ENCODE results near the gene KLHDC7B. TPM values are rescaled to one million over a fixed set of nuclear protein-coding genes. Genes with fewer than 3 reads are reported as not detected.
A peak's percentile ranks its signal among the peaks of the same experiment; 100 is the strongest.

KLHDC7B gene
- total and polyA plus RNA-seq, 2 of the 13 experiments (the other 11 are each of a cell fraction or from before 2014, with no cell fraction given): 0.11 TPM; not detected in 1

DNA sequence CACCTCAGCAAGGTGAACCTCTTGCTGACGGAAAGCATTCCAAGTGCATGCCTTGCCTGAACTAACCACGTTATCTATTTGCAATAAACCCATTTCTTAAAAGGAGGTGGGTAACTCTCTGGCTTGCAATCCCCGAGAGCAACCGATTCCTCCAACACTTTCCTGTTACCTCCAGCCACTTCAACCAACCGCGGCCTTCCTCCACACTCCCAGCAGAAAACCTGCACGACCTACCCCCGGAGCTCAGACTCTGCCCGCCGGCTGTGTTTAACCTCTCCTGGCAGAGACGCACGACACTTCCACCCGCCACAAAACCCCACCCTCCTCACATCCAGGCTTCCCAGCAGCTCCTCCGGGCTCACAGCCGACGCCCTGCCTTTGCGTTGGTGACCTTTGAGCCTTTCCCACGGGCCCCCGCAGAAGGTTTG lies 21.0 kb upstream of the KLHDC7B start (continued):
- TF ChIP-seq SPEN (CRISPR knock-in tag; IDR thresholded peaks at IDR 0.05; ENCODE audit: low read depth) (no peak), NFE2 (CRISPR knock-in tag; IDR thresholded peaks at IDR 0.05) (no peak), HNF4A (CRISPR knock-in tag; IDR thresholded peaks at IDR 0.05) (peak; percentile 74; the same call in 1 of the 2 replicates), ZNF432 (CRISPR knock-in tag; IDR thresholded peaks at IDR 0.05; ENCODE audit: borderline replicate concordance) (no peak), RBFOX2 (IDR thresholded peaks at IDR 0.05; ENCODE audit: low read depth, low read length) (no peak), AGO2 (optimal IDR thresholded peaks at IDR 0.05; ENCODE audit: low read depth, low read length) (no peak), ZNF557 (CRISPR knock-in tag; IDR thresholded peaks at IDR 0.05) (0 out of 2 replicates have a peak, but pooled peaks have one; percentile 8), RORA (CRISPR knock-in tag; IDR thresholded peaks at IDR 0.05) (no peak), ZNF883 (CRISPR knock-in tag; IDR thresholded peaks at IDR 0.05; ENCODE audit: not compliant biosample characterization) (no peak), NR2F6 (IDR thresholded peaks at IDR 0.05) (0 out of 2 replicates have a peak, but pooled peaks have one; percentile 12), NR2F6 (CRISPR knock-in tag; IDR thresholded peaks at IDR 0.05) (no peak; the same call in 1 of the 2 replicates), HOXA7 (CRISPR knock-in tag; IDR thresholded peaks at IDR 0.05) (no peak), PLRG1 (conservative IDR thresholded peaks at IDR 0.05) (no peak), ZNF737 (CRISPR knock-in tag; IDR thresholded peaks at IDR 0.05; ENCODE audit: borderline replicate concordance) (no peak), IRX3 (CRISPR knock-in tag; IDR thresholded peaks at IDR 0.05; ENCODE audit: borderline replicate concordance, low read depth) (no peak), STAG1 (CRISPR knock-in tag; IDR thresholded peaks at IDR 0.05) (no peak), ZNF20 (CRISPR knock-in tag; IDR thresholded peaks at IDR 0.05) (no peak), KLF9 (CRISPR knock-in tag; IDR thresholded peaks at IDR 0.05; ENCODE audit: low read depth) (no peak), POLR2AphosphoS2 (IDR thresholded peaks at IDR 0.05; ENCODE audit: low read depth, low read length) (no peak), TBL1XR1 (IDR thresholded peaks at IDR 0.05; ENCODE audit: borderline replicate concordance, low read length, partially characterized antibody) (no peak), ZSCAN30 (CRISPR knock-in tag; IDR thresholded peaks at IDR 0.05) (no peak)
- TF ChIP-seq, protein P1, sequence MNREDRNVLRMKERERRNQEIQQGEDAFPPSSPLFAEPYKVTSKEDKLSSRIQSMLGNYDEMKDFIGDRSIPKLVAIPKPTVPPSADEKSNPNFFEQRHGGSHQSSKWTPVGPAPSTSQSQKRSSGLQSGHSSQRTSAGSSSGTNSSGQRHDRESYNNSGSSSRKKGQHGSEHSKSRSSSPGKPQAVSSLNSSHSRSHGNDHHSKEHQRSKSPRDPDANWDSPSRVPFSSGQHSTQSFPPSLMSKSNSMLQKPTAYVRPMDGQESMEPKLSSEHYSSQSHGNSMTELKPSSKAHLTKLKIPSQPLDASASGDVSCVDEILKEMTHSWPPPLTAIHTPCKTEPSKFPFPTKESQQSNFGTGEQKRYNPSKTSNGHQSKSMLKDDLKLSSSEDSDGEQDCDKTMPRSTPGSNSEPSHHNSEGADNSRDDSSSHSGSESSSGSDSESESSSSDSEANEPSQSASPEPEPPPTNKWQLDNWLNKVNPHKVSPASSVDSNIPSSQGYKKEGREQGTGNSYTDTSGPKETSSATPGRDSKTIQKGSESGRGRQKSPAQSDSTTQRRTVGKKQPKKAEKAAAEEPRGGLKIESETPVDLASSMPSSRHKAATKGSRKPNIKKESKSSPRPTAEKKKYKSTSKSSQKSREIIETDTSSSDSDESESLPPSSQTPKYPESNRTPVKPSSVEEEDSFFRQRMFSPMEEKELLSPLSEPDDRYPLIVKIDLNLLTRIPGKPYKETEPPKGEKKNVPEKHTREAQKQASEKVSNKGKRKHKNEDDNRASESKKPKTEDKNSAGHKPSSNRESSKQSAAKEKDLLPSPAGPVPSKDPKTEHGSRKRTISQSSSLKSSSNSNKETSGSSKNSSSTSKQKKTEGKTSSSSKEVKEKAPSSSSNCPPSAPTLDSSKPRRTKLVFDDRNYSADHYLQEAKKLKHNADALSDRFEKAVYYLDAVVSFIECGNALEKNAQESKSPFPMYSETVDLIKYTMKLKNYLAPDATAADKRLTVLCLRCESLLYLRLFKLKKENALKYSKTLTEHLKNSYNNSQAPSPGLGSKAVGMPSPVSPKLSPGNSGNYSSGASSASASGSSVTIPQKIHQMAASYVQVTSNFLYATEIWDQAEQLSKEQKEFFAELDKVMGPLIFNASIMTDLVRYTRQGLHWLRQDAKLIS (CRISPR knock-in tag; IDR thresholded peaks at IDR 0.05): 0 out of 2 replicates have a peak, but pooled peaks have one; percentile 30
- TF ChIP-seq, protein P2, sequence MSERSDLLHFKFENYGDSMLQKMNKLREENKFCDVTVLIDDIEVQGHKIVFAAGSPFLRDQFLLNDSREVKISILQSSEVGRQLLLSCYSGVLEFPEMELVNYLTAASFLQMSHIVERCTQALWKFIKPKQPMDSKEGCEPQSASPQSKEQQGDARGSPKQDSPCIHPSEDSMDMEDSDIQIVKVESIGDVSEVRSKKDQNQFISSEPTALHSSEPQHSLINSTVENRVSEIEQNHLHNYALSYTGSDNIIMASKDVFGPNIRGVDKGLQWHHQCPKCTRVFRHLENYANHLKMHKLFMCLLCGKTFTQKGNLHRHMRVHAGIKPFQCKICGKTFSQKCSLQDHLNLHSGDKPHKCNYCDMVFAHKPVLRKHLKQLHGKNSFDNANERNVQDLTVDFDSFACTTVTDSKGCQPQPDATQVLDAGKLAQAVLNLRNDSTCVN (CRISPR knock-in tag; IDR thresholded peaks at IDR 0.05; ENCODE audit: borderline replicate concordance): no peak
- TF ChIP-seq, protein P3, sequence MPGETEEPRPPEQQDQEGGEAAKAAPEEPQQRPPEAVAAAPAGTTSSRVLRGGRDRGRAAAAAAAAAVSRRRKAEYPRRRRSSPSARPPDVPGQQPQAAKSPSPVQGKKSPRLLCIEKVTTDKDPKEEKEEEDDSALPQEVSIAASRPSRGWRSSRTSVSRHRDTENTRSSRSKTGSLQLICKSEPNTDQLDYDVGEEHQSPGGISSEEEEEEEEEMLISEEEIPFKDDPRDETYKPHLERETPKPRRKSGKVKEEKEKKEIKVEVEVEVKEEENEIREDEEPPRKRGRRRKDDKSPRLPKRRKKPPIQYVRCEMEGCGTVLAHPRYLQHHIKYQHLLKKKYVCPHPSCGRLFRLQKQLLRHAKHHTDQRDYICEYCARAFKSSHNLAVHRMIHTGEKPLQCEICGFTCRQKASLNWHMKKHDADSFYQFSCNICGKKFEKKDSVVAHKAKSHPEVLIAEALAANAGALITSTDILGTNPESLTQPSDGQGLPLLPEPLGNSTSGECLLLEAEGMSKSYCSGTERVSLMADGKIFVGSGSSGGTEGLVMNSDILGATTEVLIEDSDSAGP (CRISPR knock-in tag; IDR thresholded peaks at IDR 0.05; ENCODE audit: borderline replicate concordance): no peak
- TF ChIP-seq, protein P4, sequence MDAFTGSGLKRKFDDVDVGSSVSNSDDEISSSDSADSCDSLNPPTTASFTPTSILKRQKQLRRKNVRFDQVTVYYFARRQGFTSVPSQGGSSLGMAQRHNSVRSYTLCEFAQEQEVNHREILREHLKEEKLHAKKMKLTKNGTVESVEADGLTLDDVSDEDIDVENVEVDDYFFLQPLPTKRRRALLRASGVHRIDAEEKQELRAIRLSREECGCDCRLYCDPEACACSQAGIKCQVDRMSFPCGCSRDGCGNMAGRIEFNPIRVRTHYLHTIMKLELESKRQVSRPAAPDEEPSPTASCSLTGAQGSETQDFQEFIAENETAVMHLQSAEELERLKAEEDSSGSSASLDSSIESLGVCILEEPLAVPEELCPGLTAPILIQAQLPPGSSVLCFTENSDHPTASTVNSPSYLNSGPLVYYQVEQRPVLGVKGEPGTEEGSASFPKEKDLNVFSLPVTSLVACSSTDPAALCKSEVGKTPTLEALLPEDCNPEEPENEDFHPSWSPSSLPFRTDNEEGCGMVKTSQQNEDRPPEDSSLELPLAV (CRISPR knock-in tag; conservative IDR thresholded peaks at IDR 0.05; ENCODE audit: low read depth): no peak
